Activated B cell treated with CpG ODN at 0.5 μM for 24 hours (primary cell): ENCODE measurements around the gene C2CD3. TPM values are rescaled to one million over a fixed set of nuclear protein-coding genes. Genes with fewer than 3 reads are reported as not detected.

Source experiments
- ATAC-seq: fragments of 200-7000 bp; cut with Tn5 transposase; one replicate; pipeline ENCODE4 v1.10.0; 2021; ENCODE audit warnings: low read depth, mild to moderate bottlenecking, moderate library complexity
- CTCF ChIA-PET: fragments of 350-600 bp; sonication (Branson Sonifier 250); formaldehyde crosslinking; loops from one replicate; lab custom pipeline; 2021; ENCODE audit warnings: antibody characterized with exemption; lab: Charles Lee
- POLR2A ChIA-PET: fragments of 350-600 bp; sonication (Branson Sonifier 250); formaldehyde crosslinking; loops from one replicate; lab custom pipeline; 2021; ENCODE audit warnings: antibody characterized with exemption; lab: Charles Lee
- DNase-seq: peaks from one replicate; pipeline ENCODE4 v3.0.0; 2022
- H3K27ac Mint-ChIP-seq: one replicate; pipeline ENCODE4 v1.8.0; 2020; ENCODE audit warnings: mixed read lengths
- H3K27me3 Mint-ChIP-seq: one replicate; pipeline ENCODE4 v1.8.0; 2021; ENCODE audit warnings: mixed read lengths
- H3K36me3 Mint-ChIP-seq: one replicate; pipeline ENCODE4 v1.8.0; 2021; ENCODE audit warnings: low read depth, mixed read lengths
- H3K4me1 Mint-ChIP-seq: one replicate; pipeline ENCODE4 v1.8.0; 2021; ENCODE audit warnings: mixed read lengths
- H3K4me3 Mint-ChIP-seq: one replicate; pipeline ENCODE4 v1.8.0; 2020; ENCODE audit warnings: mild to moderate bottlenecking, mixed read lengths
- H3K9me3 Mint-ChIP-seq: one replicate; pipeline ENCODE4 v1.8.0; 2020; ENCODE audit warnings: mixed read lengths
- CTCF ChIP-seq: fragments of 200-600 bp; IDR thresholded peaks from one replicate; pipeline ENCODE4 v1.8.0; 2022; ENCODE audit warnings: antibody characterized with exemption, mild to moderate bottlenecking
- intact Hi-C: fragments of 100-400 bp; cut with micrococcal nuclease; formaldehyde crosslinking; loops from one replicate; pipeline ENCODE4 v1.15.1; 2024
- total RNA-seq: library from RNA; stranded (reverse); gene quantifications from 2 replicates; pipeline ENCODE4 v1.2.3, GENCODE V29; 2022

The C2CD3 gene
- total RNA-seq, 1 donor from 2014 or later: 50.3 TPM

GRCh38 chr11:74008373-74009229, 162.2 kb downstream of the C2CD3 start, which contains the start of gene UCP3:
Gene UCP3 (minus strand): TSS chr11:74009085. CDS start chr11:74007042, 2,043 bp downstream.
- TF ChIP-seq CTCF: no peak
- ATAC-seq: no peak
- POLR2A ChIA-PET: interaction anchor here (1.9 to 2.3 kb wide), 2 partner anchors 26 to 29 kb away, joined by 11 to 12 read pairs; partner anchors contain the start of gene UCP2
- no peaks in the 10 kb centered on the region for H3K27me3 Mint-ChIP-seq
- H3K4me3 Mint-ChIP-seq: no peak within 1 kb of the TSS
- peak within 1 kb of the TSS; percentile 50 for H3K27ac Mint-ChIP-seq
- no peaks in the 10 kb centered on the region for H3K9me3 Mint-ChIP-seq
- CTCF ChIA-PET: no interaction called here
- H3K4me1 Mint-ChIP-seq: peaks cover 65% of the 10 kb centered on the region
- peaks cover 9% of the 10 kb centered on the region for H3K36me3 Mint-ChIP-seq
- no peak for DNase-seq
- intact Hi-C loops: no loop called here

- Mint-ChIP-seq H3K4me3 (no peak overlapping the region), H3K4me1 (peaks cover 57% of the 10 kb centered on the region), H3K36me3 (peaks cover 15% of the 10 kb centered on the region), H3K9me3 (no peaks in the 10 kb centered on the region), H3K27ac (no peak overlapping the region), H3K27me3 (no peaks in the 10 kb centered on the region)
- intact Hi-C loops: no loop called here
- no peak for DNase-seq
- CTCF ChIA-PET: no interaction called here
- POLR2A ChIA-PET: interaction anchor here (1.9 to 2.3 kb wide), 2 partner anchors 26 to 28 kb away, joined by 11 to 12 read pairs; partner anchors contain the start of gene UCP2
- ATAC-seq: no peak
- TF ChIP-seq CTCF: no peak
Measured at GRCh38 chr11:74007691-74008372, 163.0 kb downstream of the C2CD3 start.

GRCh38 chr11:74006743-74007304, 164.0 kb downstream of the C2CD3 start:
- DNase-seq (no peak), ATAC-seq (no peak)
- intact Hi-C loops: no loop called here
- POLR2A ChIA-PET: interaction anchor here (1.9 kb wide), 1 partner anchor 25 kb away, joined by 12 read pairs; the partner anchor contains the start of gene UCP2
- peaks cover 47% of the 10 kb centered on the region for H3K4me1 Mint-ChIP-seq
- no peak overlapping the region for H3K27ac Mint-ChIP-seq
- no peak overlapping the region for H3K4me3 Mint-ChIP-seq
- H3K9me3 Mint-ChIP-seq: no peaks in the 10 kb centered on the region
- no peak for TF ChIP-seq CTCF
- peaks cover 20% of the 10 kb centered on the region for H3K36me3 Mint-ChIP-seq
- CTCF ChIA-PET: no interaction called here
- H3K27me3 Mint-ChIP-seq: no peaks in the 10 kb centered on the region

GRCh38 chr11:74005721-74006517, 164.9 kb downstream of the C2CD3 start:
- peaks cover 44% of the 10 kb centered on the region for H3K4me1 Mint-ChIP-seq
- TF ChIP-seq CTCF: no peak
- H3K36me3 Mint-ChIP-seq: peaks cover 25% of the 10 kb centered on the region
- DNase-seq: no peak
- no peak overlapping the region for H3K4me3 Mint-ChIP-seq
- no peak for ATAC-seq
- no peaks in the 10 kb centered on the region for H3K9me3 Mint-ChIP-seq
- intact Hi-C loops: loop anchor here (1.0 to 2.0 kb wide), 2 partner anchors 9 to 15 kb away; no protein-coding TSS in a partner anchor
- ChIA-PET CTCF (interaction anchor here (1.4 to 1.8 kb wide), 2 partner anchors 26 to 41 kb away, joined by 3 to 7 read pairs; no protein-coding TSS in a partner anchor), POLR2A (interaction anchor here (1.0 to 2.1 kb wide), 8 partner anchors 8 to 36 kb away, joined by 3 to 13 read pairs (median 6); partner anchors contain the start of gene UCP2)
- H3K27ac Mint-ChIP-seq: peak overlapping the region; percentile 75
- H3K27me3 Mint-ChIP-seq: no peaks in the 10 kb centered on the region
